Measurements from ENCODE around the gene MGMT.

GRCh38 chr10:129711291-129711690, 244.2 kb downstream of the MGMT start:
- TF ChIP-seq CTCF (IDR thresholded peaks at IDR 0.05) (no peak), POLR2A (IDR thresholded peaks at IDR 0.05) (no peak)

All from testis (tissue), 2 donors.